Thymus (tissue), 11 donors: ENCODE results near the gene CASP6. TPM values are rescaled to one million over a fixed set of nuclear protein-coding genes. Genes with fewer than 3 reads are reported as not detected.
A peak's percentile ranks its signal among the peaks of the same experiment; 100 is the strongest.

Experiments
- DNase-seq, 9 donors: peaks; one replicate each; pipeline ENCODE4 v3.0.0-alpha.2; 2013; ENCODE audit warnings: low spot score in 9 of 9, low read depth in 6 of 9, missing footprints in 1 of 9
- H3K27ac ChIP-seq, 2 donors: one replicate each; pipeline ENCODE4 v1.5.1; 2013; ENCODE audit warnings: control low read depth in 1 of 2, low read depth in 1 of 2, low read length in 1 of 2, mild to moderate bottlenecking in 1 of 2, moderate library complexity in 1 of 2
- H3K27me3 ChIP-seq, 2 donors: one replicate each; pipeline ENCODE4 v1.5.1; 2013; ENCODE audit warnings: low read length in 1 of 2; ENCODE audit not compliant: control insufficient read depth in 2 of 2, insufficient read depth in 1 of 2
- H3K36me3 ChIP-seq, 2 donors: one replicate each; pipeline ENCODE4 v1.5.1; 2013; ENCODE audit warnings: low read length in 1 of 2, mild to moderate bottlenecking in 1 of 2, moderate library complexity in 1 of 2; ENCODE audit not compliant: control insufficient read depth in 2 of 2, insufficient read depth in 2 of 2
- H3K4me1 ChIP-seq, 2 donors: one replicate each; pipeline ENCODE4 v1.5.1; 2013; ENCODE audit warnings: low read length in 2 of 2; ENCODE audit not compliant: control insufficient read depth in 2 of 2, insufficient read depth in 2 of 2
- H3K4me3 ChIP-seq, 2 donors: one replicate each; pipeline ENCODE4 v1.5.1; 2013; ENCODE audit warnings: low read length in 2 of 2, control low read depth in 1 of 2, mild to moderate bottlenecking in 1 of 2
- H3K9me3 ChIP-seq, 2 donors: one replicate each; pipeline ENCODE4 v1.5.1; 2013; ENCODE audit warnings: low read length in 1 of 2, mild to moderate bottlenecking in 1 of 2; ENCODE audit not compliant: control insufficient read depth in 2 of 2, insufficient read depth in 1 of 2
- WGBS: extraction: QIAGEN DNeasy Blood & Tissue Kit; methylation state at CpG from one replicate; pipeline ENCODE4 v1.1.7; 2013; 5-methylcytosine and 5-hydroxymethylcytosine counted together
- polyA plus RNA-seq: library from polyadenylated mRNA; stranded (reverse); fragments of 200-250 nt; gene quantifications from one replicate; pipeline ENCODE4 v1.2.3, GENCODE V29; 2013
- total RNA-seq: library from RNA; stranded (reverse); fragments of 120-200 nt; gene quantifications from one replicate; pipeline ENCODE4 v1.2.4, GENCODE V29; 2013
- donor health status: healthy.

CASP6 gene
- total and polyA plus RNA-seq, 2 donors: 18.7 to 24.6 TPM

DNA sequence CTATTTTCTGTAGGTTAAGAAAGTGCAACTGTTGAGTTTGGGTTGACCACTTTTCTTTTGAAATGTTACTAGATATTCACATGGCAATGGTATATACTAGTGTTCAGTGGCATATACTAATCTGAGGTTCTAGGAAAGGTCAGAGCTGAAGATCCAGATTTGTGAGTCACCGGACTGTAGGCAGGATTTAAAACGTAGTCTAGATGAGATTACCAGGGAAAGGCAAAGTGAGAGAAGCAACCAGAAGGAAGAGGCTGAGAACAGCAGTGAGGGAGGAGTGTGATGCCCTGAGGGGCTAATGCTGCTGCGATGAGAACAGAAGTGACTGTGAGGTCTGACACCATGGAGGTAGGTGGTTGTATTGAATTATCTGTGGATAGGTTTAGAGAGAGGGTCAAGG, 36.3 kb upstream of the CASP6 start:
- WGBS: 98% methylated on average over 3 of the region's 3 CpGs
- Histone ChIP-seq H3K9me3 (no peaks in the 10 kb centered on the region), H3K4me3 (no peak overlapping the region), H3K36me3 (no peaks in the 10 kb centered on the region), H3K4me1 (no peaks in the 10 kb centered on the region), H3K27me3 (no peaks in the 10 kb centered on the region), H3K27ac (no peak overlapping the region)
- DNase-seq: no peak

DNA sequence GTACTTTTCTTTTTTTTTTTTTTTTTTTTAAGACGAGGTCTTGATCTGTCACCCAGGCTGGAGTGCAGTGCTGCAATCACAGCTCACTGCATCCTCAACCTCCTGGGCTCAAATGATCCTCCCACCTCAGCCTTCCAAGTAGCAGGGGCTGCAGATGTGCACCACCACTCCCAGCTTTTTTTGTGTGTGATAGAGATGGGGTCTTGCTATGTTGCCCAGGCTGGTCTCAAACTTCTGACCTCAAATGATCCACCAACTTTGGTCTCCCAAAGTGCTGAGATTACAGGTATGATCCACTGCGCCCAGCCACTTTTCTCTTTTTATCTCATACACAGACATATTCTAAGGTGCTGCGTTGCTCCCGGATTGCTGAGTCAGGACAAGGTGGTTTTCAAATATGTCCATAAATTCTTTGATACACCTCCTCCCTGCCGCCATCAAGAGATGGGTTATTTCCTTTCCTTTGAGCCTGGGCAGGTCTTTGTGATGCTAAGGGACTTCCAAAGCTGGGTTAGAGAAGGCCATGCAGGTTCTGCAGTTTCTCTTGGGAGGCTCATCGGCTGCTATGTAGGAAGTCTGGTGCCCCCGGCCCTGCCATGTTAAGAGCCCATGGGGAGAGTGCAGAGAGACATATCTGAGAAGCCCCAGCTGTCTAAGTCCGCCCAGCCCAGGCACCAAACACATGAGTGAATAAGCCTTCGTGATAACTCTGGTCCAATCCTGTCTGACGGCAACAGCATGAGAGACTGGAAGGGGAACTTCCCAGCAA, 35.0 kb upstream of the CASP6 start:
- no peaks in the 10 kb centered on the region for H3K4me1 ChIP-seq
- WGBS: 95% methylated on average over 10 of the region's 10 CpGs
- H3K36me3 ChIP-seq: no peaks in the 10 kb centered on the region
- no peak overlapping the region for H3K27ac ChIP-seq
- H3K9me3 ChIP-seq: no peaks in the 10 kb centered on the region
- H3K27me3 ChIP-seq: no peaks in the 10 kb centered on the region
- DNase-seq: no peak
- H3K4me3 ChIP-seq: no peak overlapping the region

DNA sequence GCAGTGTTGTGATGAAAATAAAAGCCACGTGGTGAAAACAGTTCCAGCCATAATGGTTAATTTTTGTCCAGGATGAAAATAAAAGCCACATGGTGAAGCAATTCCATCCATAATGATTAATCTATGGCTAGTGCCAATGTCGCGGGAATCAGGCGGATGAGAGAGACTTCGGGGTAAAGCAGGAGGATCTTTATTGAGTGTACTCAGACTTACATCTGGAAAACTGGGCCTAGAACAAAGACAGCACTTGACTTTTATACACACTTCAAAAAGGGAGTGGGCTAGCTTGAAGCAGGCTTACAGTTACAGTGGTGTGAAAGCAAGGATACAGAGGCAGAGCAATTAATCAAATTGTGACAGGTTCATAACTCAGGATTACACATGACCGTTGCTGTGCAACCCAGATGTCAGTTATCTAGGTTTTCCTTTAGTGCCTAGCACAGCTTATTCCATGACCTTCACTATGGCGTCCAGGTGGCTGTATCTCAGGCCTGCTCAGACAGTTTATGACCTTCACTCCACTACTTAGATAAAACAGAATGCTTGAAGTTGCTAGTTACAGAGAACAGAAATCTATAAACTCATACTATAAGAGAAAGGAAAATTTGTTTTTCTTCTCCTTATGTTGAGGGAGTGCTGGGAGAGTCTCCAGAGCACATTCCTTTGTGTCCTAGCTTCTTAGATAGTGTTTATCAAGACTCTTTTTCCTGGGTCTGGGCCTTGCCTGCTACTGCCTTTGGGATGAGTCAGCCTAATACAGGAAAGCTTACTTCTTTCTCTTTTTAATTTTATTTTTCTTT, 32.5 kb upstream of the CASP6 start:
- no peak for DNase-seq
- Histone ChIP-seq H3K4me3 (no peak overlapping the region), H3K27me3 (no peaks in the 10 kb centered on the region), H3K27ac (no peak overlapping the region), H3K36me3 (no peaks in the 10 kb centered on the region), H3K4me1 (no peaks in the 10 kb centered on the region), H3K9me3 (no peaks in the 10 kb centered on the region)
- WGBS: 95% methylated on average over 7 of the region's 7 CpGs

DNA sequence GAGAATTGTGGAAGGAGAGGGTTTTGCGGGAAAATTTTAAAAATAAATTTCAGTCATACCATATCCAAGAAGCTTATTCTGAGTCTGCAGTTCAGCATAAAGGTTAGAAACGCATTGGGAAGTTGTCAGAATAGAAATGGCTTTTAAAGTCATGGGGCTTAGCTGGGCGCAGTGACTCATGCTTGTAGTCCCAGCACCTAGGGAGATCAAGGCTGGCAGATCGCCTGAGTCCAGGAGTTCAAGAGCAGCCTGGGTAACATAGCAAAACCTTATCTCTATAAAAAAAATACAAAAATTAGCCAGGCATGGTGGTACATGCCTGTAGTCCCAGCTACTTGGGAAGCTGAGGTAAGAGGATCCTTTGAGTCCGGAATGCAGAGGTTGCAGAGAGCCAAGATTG, 30.5 kb upstream of the CASP6 start:
- 96% methylated on average over 5 of the region's 5 CpGs for WGBS
- H3K4me1 ChIP-seq: peaks cover 0 to 10% of the 10 kb centered on the region in 2 donors

DNA sequence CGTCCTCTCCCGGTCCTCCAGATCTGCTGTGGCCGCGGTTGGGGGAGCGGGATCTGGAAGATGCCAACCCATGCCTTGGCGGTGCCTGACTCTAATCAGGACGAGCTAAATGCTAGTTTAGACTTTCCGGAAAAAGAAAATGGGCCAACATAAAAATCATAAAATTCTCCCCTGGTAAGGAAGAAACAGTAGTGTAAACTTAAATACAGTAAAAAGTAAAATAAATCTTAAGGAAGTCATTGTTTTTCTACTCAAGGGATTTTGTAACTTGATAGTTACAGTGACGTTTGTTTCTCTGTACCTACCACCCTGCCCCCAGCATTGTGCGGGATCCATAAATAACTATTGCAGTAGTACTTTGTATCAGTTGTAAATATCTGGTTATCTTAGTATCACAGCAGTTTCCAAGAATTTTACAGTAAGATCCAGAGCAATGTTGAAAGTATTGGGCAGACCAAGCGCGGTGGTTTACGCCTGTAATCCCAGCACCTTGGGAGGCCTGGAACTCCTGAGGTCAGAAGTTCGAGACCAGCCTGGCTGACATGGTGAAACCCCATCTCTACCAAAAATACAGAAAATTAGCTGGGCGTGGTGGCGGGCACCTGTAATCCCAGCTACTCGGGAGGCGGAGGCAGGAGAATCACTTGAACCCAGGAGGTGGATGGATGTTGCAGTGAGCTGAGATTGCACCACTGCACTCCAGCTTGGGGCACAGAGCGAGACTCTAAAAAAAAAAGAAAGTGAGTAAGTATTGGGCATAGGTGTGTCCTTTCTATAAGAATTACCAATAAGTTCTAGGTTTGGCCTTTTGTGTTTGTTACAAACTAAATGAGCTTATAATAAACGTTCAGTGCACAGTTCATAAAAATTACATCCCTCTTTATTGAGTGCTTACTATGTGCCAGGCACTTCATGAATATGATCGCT, 27.6 kb upstream of the CASP6 start:
- no peak for DNase-seq
- WGBS: 60% methylated on average over 21 of the region's 21 CpGs
- Histone ChIP-seq H3K9me3 (no peaks in the 10 kb centered on the region), H3K4me3 (peak overlapping the region; percentile 62 to 84), H3K27me3 (peaks cover 0 to 6% of the 10 kb centered on the region in 2 donors), H3K4me1 (peaks cover 0 to 10% of the 10 kb centered on the region in 2 donors), H3K36me3 (no peaks in the 10 kb centered on the region), H3K27ac (peak overlapping the region in 1 of 2 donors; percentile 76)

More for the DNA sequence above, 30.5 kb upstream of the CASP6 start:
- Histone ChIP-seq H3K27ac (no peak overlapping the region), H3K27me3 (peaks cover 0 to 6% of the 10 kb centered on the region in 2 donors), H3K9me3 (no peaks in the 10 kb centered on the region), H3K36me3 (no peaks in the 10 kb centered on the region), H3K4me3 (no peak overlapping the region)
- DNase-seq: no peak

DNA sequence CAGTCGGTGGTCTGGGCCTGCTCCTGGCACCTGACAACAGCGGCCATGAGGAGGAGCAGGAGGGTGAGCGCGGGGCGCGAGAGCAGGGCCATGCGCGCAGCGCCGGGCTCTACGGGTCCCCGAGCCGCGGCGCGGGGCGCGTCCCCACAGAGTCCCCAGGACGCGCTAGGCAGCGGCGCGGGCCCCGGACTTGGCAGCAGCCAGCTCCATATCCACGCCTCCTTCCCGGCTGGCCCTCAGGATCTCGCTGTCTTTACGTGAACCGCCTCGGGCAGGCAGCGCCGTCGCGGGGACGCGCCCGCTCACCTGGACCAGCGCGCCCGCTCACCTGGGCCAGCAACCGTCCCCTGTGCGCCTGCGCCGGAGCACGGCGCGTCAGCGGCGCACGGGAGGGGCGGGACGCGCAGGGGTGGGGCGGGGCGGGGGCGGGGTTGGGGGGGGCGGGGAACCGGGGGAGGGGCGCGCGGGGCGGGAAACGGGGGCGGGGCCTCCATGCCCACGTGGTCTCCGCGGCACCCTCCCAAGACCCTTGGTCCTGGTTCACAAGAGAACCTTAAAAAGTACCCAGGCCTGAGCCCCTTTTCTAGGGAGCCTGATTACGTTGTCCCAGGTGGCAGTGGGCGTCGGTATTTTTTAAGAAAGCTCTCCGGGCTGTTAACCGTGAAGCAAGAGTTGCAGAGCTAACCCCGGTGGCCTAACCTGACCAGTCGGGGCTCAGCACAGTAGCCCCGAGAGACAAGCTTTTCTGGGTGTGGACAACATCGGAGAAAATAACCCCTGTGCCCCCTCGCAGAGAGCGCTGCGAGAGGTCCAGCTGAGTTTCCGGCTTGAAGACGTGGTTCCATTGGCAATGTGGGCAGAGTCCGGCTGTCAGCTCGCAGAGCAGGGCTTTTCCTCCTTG, 26.7 kb upstream of the CASP6 start, which contains the start of gene PLA2G12A:
Gene PLA2G12A (minus strand): TSS at position 353 of the 901 bp plus-strand sequence. CDS start 261 bp downstream, at position 92.
- H3K4me1 ChIP-seq: peaks cover 0 to 10% of the 10 kb centered on the region in 2 donors
- H3K36me3 ChIP-seq: no peaks in the 10 kb centered on the region
- H3K4me3 ChIP-seq: peak within 1 kb of the TSS; percentile 62 to 84
- no peaks in the 10 kb centered on the region for H3K9me3 ChIP-seq
- H3K27ac ChIP-seq: peak within 1 kb of the TSS; percentile 2 to 80
- WGBS: under 1% methylated on average over 82 of the region's 83 CpGs
- H3K27me3 ChIP-seq: peaks cover 0 to 6% of the 10 kb centered on the region in 2 donors
- peak; percentile 8 to 87 (median 65) for DNase-seq

DNA sequence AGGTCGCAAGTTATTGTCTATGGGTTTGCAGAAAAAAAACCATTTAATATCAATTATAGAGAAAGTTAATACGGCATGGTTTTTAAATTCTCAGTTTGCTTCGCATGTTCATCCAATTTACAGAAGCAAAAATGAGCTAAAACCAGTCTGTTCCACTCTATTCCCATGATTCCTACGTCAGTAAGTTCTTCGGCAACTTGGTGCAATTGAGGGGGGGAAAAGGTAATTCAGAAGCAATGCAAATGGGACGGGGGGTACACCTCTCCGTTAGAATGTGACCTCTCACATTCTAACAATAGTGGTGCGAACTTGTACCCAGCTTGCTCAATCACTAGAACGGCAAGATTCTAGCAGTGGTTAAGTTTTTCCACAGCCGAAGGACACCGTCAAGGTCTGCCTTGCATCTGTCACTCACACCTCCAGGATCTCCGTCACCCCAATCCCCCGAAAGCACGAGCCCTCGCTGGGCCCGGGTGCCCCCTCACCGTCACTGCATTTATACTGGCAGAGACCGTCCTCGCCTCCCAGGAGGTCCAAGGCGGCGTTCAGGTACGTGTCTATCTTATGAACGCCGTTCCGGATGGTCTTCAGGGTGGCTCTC, 26.0 kb upstream of the CASP6 start:
- H3K36me3 ChIP-seq: no peaks in the 10 kb centered on the region
- no peak overlapping the region for H3K27ac ChIP-seq
- peaks cover 0 to 6% of the 10 kb centered on the region in 2 donors for H3K27me3 ChIP-seq
- WGBS: 2% methylated on average over 25 of the region's 25 CpGs
- peak in 3 of 9 donors; percentile 9 to 46 (median 11) for DNase-seq
- peak overlapping the region; percentile 55 to 84 for H3K4me3 ChIP-seq
- H3K9me3 ChIP-seq: no peaks in the 10 kb centered on the region
- H3K4me1 ChIP-seq: peaks cover 0 to 10% of the 10 kb centered on the region in 2 donors

DNA sequence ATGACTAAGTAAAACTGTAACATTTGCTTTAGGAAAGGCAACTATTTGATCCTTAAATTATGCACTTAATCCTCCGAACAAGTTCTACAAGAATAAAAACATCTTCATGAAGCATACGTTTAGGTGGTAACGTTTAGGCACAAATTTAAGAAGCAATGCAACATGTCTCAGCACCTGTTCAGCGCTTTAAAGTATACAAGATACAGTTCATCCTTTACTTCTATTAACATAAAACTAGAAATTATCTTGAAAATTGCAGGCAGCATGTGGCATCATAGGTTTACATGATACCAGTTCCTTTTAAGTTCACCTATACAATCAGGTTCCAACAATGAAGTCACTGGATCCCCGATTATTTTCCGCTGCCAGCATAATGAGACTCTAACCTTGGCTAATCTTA, 25.1 kb upstream of the CASP6 start:
- Histone ChIP-seq H3K27me3 (peaks cover 0 to 6% of the 10 kb centered on the region in 2 donors), H3K27ac (no peak overlapping the region), H3K4me1 (peaks cover 0 to 10% of the 10 kb centered on the region in 2 donors), H3K4me3 (no peak overlapping the region), H3K9me3 (no peaks in the 10 kb centered on the region), H3K36me3 (no peaks in the 10 kb centered on the region)
- DNase-seq: no peak
- WGBS: 89% methylated on average over 6 of the region's 6 CpGs
